Stimulated activated CD4-positive, alpha-beta T cell treated with anti-CD3 and anti-CD28 coated beads, TNF-alpha, amount 100 ng/mL, for 24 hours (primary cell): ENCODE results near the gene COL23A1.

Experiments
- DNase-seq, 3 experiments: peaks; one replicate each; pipeline ENCODE4 v3.0.0-alpha.2; 2020; ENCODE audit warnings: low read depth in 3 of 3

COL23A1 gene

DNA sequence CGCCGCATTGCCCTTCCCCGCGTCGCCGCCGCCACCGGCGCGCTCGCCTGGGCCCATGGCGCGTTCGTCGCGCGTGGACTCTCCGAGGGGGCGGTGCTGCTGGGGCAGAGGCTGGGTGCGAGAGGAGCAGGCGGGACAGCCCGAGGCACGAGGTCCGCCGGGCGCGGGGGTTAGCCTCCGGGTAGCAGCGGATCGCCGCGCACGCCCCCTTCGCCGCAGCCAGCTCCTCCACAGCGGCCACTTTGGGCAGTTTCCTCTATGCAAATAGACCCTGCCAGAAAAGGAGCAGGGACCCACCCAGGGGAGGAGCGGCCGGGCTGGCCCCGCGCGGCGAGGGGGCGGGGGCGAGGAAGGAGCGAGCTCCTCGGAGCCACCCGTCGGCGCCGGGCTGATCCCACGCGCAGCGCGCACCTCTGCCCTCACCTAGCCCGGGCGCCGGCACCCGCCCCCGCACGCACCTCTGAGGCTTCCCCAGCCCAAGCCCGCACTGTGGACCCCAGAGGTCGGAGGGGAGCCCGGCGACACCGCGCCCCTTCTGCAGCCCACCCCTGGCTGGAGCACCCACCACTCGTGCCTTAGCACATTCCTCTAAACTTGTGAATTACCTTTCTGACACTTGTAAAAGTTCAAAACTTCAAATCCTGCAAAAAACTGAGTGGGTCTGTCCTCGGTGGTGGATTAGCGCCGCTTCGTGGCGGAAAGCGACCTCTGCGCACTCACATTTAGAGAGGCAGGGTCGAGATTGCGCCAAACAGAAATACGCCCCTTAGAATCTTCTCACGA lies at the start of gene COL23A1:
Gene COL23A1 (minus strand): TSS at position 253 of the 783 bp plus-strand sequence.
- peak in 1 of 3 experiments; percentile 31 for DNase-seq

DNA sequence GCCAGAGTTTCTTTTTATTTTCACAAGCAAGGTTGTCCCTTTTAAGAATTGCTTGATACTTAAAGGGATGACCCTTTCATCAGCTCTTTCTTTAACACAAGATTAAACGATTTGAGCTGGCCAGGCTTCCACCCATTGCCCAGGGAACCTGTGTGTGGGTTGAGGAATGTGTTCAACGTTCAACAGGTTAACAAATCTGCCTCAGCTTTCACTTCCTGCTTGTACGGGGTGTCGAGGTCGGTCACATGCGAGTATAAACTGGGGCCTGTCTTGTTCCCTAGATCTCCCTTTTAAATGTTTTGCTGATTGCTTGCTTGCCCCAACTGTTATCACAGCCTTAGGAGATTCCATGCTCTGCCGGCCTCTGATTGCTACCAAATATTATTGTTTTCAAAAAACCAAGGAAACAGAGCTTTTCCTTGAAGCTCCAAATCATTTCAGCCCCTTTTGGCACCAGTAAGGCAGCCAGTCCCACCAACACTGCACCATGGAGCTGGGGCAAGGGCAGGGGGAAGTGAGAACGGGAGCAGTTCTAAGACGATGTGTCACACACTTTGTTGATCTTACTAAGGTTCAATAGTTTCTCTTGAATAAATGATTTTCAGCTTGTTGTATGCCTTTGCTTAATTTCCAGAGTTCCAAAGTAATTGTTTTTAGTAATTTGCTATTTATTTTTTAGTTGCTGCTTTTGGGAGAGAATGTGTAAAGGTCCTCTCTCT lies 47.3 kb upstream of the COL23A1 start:
- no peak for DNase-seq

DNA sequence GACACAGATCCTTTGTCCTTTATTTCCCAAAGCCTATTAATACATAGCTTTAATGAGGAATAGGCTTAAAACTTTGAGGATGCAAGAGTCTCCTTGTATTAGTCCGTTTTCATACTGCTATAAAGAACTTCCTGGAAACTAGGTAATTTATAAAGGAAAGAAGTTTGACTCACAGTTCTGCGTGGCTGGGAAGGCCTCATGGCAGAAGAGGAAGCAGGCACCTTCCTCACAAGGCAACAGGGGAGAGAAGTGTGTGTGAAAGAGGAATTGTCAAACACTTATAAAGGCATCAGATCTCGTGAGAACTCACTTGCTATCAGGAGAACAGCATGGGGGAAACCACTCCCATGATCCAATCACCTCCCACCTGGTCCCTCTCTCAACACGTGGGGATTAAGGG lies 42.1 kb upstream of the COL23A1 start:
- no peak for DNase-seq

DNA sequence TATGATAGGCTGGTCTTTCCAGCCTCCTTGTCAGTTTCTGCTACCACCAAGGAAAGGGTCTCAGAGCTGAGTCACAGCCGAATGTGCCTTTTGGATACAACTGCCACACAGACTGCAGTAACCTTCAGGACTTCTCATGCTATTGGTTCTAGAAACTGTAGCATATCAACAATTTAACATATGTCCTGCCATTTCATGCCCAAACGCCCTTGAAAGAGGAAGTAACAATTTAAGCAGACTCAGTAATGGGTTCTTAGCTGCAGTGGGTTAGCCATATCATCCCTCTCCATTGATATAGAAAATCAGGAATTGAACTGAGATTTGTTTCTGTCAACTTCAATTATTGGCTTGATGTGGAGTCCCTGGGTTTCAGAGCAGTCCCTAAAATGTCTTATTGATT lies 40.8 kb upstream of the COL23A1 start:
- no peak for DNase-seq

DNA sequence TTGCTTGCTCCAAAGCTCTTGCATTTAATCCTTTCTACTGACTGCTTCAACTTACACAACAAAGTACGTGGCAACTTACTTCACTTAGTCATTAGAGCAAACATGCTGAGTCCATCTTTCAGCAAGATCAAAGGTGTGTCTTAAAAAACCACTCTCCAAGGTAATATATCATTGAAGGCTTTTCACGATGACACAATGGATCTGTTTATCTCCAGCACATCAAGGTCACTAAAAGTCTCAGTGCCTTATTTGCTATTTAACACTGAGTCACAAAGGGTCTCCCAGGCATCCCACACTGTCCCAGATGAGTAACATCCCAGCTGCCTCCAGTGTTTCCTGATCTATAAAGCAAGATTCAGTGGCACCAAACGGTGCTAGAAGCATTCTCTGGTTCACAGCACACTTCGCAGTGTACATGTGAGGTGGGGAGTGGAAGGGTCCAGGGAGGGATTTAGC lies 40.3 kb upstream of the COL23A1 start:
- DNase-seq, result no peak

DNA sequence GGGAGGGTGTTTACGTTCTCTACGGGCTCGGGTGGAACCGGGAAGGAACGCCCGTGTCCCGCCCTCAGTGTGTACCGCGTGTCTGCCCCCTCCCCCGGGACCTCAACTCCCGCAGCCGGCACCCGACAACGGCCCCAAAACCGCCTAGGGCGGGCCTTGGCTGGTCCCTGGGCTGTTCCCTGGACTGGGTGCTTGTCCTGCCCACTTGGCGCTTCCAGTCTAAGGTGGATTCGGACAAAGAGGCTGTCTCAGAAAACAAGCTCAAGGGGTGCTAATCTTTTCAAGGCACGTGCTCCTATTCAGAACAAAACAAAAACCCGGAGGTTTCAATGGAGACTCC lies 37.0 kb upstream of the COL23A1 start:
- no peak for DNase-seq

DNA sequence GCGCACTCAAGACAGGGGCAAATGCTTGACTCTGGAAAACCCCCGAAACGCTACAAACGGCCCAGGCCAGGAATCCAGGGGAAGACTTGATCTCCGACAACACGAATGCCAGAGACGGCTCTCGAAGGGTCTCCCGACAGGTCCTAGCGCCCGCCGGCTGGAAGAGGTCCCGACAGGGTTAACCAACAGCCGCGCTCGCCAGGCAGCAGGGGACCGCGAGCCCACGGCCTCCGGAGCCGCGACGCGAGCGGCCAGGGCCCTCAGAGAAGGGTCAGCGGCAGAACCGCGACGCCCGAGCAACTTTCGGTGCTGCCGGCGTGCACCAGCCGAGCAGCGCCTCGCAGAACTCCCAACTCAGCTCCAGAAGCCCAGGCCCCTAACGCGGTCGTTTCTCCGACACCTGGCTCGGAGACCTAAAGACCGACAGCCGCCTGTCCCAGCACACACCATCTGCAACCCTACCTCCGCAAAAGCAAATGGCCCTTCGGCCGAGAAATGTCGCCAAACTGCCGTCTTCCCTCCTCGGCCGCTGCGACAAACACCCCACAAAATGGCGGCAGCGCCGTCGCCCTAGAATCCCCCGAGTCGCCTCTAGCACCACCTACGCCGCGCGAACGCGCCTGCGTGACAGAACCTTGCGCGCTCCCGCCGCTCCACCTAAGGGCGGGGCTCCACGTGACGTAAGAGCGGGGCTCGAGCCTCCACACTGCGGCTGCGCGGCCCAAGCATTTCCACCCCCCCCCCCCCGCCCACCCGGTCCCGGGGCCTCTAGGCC lies 36.5 kb upstream of the COL23A1 start, which contains the start of gene CLK4:
Gene CLK4 (minus strand): TSS at position 567 of the 775 bp plus-strand sequence. CDS start 3,634 bp downstream, outside the sequence.
- peak; percentile 94 to 97 (median 95) for DNase-seq

DNA sequence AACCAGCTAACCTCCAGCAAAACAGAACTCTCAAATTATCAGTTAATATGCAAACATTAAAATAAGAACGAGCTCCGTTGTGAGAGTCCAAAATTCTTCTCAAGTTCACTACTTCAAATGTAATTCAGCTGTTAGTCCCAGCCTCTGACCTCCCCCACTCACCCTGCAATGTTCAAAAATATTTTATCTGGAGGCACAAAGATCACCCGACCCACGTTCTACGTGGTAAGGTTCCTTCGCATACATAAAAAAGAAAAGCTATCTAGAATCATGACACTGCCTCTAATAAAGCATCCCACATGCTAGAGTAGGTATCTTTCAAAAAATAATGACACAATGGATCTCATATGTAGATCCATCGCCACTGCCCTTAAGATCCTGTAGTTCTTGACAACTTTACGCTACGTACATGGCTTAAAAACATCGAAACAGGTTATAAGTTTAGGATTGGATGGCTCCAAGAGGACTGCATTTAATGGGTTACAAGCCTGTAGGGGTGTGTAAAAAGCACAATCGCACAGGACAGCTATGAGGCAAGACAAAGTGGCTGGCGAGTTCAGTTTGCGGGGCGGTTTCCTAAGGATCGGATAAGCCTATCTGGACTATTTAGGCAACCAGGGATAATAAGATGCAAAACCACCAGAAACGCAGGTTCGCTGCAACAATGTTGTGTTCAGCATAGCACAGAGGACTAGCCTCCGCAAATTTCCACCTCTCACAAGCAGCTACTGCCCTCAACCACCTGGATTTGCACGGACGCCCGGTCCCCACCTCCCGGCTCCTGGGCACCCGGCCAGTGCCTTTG lies 35.7 kb upstream of the COL23A1 start:
- no peak for DNase-seq

DNA sequence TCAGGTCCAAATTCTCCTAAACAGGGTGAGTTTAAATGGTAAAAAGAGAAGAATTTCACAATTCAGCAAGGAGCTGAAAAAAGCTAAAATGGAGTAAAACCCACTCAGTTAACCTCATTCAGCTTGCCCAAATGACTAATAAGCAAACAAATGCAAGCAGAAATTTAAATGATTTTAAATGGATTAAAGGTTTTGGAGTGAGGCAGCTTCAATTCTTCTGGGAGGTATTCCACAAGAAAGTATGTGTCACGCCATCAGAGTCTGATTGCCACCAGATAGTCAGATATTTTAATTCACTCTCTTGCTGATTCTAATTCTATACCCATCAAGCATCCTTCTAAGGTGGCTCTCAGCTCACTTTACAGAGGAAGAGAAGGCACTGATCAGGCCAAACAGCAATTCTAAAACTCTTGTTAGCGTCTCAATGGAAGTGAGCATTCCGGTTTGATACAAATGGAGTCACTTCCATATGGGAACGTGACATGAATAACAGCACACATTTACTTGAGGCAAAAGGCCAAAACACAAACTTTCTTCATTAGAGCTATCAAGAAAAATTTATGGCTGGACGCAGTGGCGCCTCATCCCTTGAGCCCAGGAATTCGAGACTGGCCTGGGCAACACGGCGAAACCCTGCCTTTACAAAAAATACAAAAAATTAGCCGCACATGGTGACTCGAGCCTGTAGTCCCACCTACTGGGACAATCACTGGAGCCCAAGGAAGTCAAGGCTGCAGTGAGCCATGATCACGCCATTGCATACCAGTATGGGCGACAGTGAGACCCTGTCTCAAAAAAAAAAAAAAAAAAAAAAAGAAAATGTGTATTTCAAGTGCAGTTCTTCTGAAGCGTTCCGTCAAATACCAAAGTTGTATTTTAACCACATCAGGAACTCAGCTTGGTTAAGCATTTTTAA lies 34.7 kb upstream of the COL23A1 start:
- no peak for DNase-seq

DNA sequence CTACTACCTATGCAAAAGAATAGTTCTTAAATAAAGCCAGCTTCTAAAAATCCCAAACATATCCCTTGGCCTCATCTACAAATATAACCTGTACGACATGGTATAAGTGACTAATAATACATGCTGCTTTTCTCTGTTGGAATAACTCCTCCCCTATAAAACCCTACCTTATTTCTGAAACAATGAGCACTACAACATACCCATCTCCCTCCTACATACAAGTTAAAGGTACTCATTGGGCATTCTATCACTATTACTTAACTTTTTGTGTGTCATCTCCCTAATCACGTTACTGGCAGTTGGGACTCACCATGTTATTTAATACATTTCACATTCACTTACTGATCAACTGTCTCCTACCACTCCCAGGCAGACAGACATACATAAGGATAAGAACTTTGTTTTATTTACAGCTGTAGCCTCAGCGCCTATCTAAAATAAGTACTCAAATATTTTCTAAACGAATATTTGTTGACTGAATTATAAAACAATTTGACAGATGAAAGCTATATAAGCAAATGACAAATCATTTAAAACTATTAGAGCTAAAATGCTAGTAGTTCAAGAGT lies 32.6 kb upstream of the COL23A1 start:
- no peak for DNase-seq

DNA sequence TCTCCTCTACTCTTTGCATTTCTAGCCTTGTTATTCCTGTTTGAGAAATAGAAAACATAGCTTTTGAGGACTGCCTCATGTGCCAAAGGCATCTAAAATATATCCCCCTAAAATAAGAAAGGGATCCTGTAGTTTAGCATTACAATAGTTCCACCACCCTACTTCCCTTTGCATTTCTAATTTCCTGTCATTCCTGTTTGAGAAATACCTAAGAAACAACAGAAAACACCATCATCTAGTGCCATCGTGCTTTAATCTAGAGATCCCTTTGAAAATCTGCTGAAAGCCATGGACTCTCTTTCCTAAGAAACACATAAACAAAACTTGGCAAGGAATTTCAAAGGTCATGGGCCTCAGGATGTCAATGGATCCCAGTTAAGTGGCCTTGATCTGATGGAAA lies 29.2 kb upstream of the COL23A1 start:
- DNase-seq, result no peak

DNA sequence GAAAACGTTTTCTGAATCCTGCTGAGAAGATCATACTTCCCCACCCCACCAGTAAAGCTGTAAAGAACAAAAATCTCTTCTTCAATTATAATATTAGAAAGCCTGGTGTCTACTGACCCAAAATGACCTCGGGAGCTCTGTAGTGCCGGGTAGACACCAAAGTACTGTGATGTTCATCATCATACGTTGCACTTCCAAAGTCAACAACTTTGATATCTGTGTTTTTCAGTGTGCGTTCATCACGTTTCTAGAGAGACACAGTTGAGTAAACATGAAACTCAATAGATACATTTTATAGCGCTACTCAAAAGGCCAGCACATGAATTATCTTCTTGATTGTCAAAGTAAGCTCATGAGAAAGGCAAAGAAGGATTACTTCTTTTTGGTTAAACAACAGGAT lies 22.1 kb upstream of the COL23A1 start:
- no peak for DNase-seq

DNA sequence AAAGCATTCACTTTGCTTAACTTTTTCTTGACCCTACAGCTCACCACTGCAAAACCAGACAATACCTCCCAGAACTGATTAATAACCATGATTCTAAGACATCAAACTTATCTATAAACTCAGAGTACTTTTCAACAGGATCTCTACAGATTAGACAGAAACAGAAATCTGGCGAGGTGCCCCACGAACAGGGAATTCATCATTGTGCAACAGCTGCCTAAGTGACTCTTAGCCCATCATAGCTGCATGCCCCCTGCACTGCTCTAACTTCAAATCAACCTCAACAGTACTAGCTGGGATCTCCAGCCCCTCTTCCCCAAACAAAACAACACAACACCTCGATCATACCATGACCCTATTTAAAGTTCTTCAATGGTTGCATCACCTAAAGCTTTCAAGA lies 16.1 kb upstream of the COL23A1 start:
- no peak for DNase-seq

DNA sequence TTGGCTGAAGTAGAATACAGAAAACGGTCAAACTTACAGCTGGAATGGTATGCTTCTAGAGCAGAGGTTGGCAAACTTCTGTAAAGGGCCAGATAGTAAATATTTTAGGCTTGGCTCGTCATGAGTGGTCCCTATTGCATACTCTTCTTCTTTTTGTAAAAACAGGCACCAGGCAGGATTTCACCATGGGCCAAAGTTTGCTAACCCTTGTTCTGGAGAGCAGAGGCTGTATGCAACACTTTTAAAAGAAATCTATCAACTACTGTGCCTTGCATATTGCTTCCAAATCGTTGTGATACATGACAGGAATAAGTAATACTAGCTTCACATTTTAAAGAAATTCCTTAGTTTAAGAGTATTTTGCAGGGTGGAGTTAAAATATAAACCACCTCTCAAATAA lies 15.6 kb upstream of the COL23A1 start:
- DNase-seq, result no peak

DNA sequence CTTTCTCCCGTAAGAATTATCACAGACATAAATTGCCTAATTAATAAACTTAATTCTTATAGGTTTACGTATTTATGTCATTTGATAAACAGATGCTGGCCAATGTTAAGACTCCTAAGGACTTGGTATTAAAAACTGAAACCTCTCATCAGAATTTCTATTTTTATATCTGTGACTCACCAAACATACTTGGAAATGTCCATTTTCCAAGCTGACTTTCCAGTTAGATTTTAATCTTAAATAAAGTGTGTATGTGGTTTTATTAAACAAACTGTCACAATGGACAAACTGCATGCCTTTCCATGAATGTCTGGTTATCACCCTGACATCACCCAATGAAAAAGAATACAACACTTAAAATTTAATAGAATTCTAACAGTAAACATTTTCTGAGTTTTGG lies 12.6 kb upstream of the COL23A1 start:
- DNase-seq, result no peak

DNA sequence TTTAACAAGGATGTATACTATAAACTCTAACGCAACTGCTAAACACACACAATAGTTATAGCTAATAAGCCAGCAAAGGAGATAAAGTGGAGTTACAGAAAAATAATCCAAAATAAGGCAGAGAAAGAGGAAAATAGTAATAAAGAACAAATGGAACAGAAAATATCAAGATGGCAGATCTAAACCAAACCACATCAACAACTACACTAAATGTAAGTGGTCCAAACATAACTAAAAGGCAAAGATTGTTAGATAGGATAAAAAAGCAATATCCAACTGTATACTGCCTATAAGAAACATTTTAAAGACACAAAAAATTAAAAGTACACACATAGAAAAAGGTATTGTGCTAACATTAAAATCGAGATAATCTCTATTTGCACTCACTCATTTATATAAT lies 5.6 kb upstream of the COL23A1 start:
- no peak for DNase-seq

DNA sequence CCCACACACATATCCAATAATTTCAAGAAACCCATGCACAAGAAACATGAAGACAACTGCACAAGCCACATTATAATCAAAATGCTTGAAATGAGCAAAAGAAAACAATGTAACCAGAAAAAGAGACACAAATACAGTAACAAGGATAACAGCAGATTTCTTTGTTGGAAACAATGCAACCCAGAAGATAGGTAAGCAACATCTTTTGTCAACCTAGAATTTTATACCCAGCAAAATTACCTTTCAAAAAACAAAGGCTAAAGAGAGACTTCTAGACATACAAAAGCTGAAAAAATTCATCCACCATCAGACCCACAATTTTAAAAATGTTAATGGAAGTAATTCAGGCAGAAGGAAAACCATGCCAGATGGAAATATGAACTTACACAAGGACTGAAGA lies 5.0 kb upstream of the COL23A1 start:
- DNase-seq, result no peak

DNA sequence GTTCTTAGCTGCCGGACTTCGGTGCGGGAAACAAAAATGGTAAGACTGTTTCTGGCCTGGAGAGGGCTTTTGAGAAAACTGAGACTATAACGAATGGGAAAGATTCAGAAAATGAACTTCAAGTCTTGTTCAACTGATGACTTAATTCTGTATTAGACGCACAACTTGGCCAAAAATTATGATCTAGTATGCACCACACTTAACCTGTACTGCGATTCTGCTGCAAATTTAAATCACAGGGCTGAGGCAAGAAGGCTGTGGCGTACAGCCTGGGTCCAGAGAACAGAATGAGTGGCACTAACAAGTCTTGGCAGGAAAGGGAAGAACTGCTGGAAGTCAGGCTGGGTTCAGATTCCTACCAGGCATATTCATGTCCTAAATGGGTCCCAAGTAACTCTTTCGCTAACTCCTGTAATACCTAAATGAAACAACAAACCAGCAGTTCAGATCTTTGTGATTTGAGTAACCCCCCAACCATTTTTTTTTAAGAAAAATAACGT lies 781 bp upstream of the COL23A1 start:
- no peak for DNase-seq

DNA sequence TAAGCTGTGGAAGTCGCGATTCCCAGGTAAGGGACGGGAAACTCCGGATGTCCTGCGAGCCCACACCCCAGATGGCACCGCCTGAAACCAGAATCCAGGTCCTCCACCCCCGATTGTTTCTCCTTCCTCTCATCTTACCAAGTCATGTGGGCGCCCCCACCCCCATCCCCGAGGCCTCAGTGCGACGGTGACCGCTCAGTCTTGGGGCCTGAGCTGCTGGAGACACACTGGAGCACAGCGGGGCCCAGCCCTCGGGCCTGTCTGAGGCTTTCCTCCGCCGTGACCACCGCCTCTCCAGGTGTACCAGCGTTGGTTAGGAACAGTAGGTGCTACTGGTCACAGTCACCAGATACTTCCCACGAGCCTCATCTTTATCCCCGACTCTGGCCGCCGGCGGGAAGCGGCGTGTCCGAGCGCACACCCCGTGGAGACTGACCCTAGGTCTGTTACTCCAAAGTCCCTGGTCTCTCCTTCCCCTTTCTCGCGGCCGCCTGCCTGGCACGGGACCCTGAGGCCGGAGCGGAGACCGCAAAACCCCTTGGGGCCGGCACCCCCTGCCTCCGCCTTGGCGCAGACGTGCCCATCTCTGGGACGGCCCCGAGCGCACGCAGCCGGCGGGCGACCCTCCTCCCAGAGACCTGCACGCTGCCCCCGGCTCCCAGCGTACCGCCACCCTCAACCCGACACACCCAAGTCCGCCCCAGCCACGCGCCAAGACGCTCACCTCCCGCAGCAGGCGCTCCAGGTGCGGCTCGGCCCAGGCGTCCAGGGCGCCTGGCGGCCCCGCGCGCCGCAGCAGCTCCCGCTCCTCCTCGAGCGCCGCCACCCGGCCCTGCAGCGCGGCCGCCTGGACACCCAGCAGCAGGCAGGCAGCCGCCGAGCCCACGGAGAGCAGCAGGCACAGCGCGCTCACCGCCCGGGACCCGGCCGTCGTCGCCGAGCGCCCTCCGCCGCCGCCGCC lies 733 bp downstream of the COL23A1 start:
- DNase-seq, result peak in 1 of 3 experiments; percentile 12
